PFSK-1 (cell line): ENCODE data around the gene WDR64.

Source experiments
- FOXP2 ChIP-seq: optimal IDR thresholded peaks from 2 replicates; pipeline ENCODE3; 2011; ENCODE audit warnings: borderline replicate concordance, control low read depth, inconsistent platforms; ENCODE audit not compliant: insufficient read depth; ENCODE audit errors: extremely low read length, extremely low read depth
- POLR2AphosphoS5 ChIP-seq: IDR thresholded peaks from 2 replicates; pipeline ENCODE4 v1.6.1; 2012; ENCODE audit warnings: low read depth, mild to moderate bottlenecking, control low read depth, low read length, moderate library complexity
- REST ChIP-seq, 2 experiments: IDR thresholded peaks; 2 replicates each; pipeline versions ENCODE4 v1.6.1 to v1.8.0; 2011 to 2012; ENCODE audit warnings: low read depth in 2 of 2, low read length in 2 of 2, control low read depth in 1 of 2, inconsistent platforms in 1 of 2, mild to moderate bottlenecking in 1 of 2, moderate library complexity in 1 of 2; ENCODE audit not compliant: insufficient read depth in 1 of 2
- SIN3A ChIP-seq: IDR thresholded peaks from 2 replicates; pipeline ENCODE4 v1.6.1; 2012; ENCODE audit warnings: mild to moderate bottlenecking, low read length, moderate library complexity, borderline replicate concordance; ENCODE audit not compliant: insufficient read depth
- TAF1 ChIP-seq: IDR thresholded peaks from 2 replicates; pipeline ENCODE4 v1.6.1; 2012; ENCODE audit warnings: low read length, control low read depth, borderline replicate concordance; ENCODE audit not compliant: insufficient read depth

The WDR64 gene

GRCh38 chr1:241674805-241675384 is 22.8 kb downstream of the WDR64 start:
- no peak for TF ChIP-seq TAF1
- TF ChIP-seq FOXP2 = no peak
- no peak for TF ChIP-seq POLR2AphosphoS5
- no peak for TF ChIP-seq SIN3A
- TF ChIP-seq REST (IDR thresholded peaks at IDR 0.05; ENCODE audit: insufficient read depth in 1 of 2, low read depth in 2 of 2, low read length in 2 of 2) = no peak

- TF ChIP-seq TAF1 (no peak), REST (IDR thresholded peaks at IDR 0.05; ENCODE audit: insufficient read depth in 1 of 2, low read depth in 2 of 2, low read length in 2 of 2) (no peak), POLR2AphosphoS5 (no peak), FOXP2 (no peak), SIN3A (no peak)
Observed at GRCh38 chr1:241675983-241676382, 23.9 kb downstream of the WDR64 start.

- TF ChIP-seq TAF1 = no peak
- TF ChIP-seq REST (IDR thresholded peaks at IDR 0.05; ENCODE audit: insufficient read depth in 1 of 2, low read depth in 2 of 2, low read length in 2 of 2) = no peak
- TF ChIP-seq FOXP2 = no peak
- TF ChIP-seq POLR2AphosphoS5 = no peak
- no peak for TF ChIP-seq SIN3A
Observed at GRCh38 chr1:241677201-241677600, 25.1 kb downstream of the WDR64 start.

- no peak for TF ChIP-seq TAF1
- no peak for TF ChIP-seq REST (IDR thresholded peaks at IDR 0.05; ENCODE audit: insufficient read depth in 1 of 2, low read depth in 2 of 2, low read length in 2 of 2)
- TF ChIP-seq SIN3A = no peak
- no peak for TF ChIP-seq FOXP2
- TF ChIP-seq POLR2AphosphoS5 = no peak
Observed at GRCh38 chr1:241678536-241678935, 26.5 kb downstream of the WDR64 start.

GRCh38 chr1:241679404-241679803 is 27.3 kb downstream of the WDR64 start:
- no peak for TF ChIP-seq POLR2AphosphoS5
- no peak for TF ChIP-seq REST (IDR thresholded peaks at IDR 0.05; ENCODE audit: insufficient read depth in 1 of 2, low read depth in 2 of 2, low read length in 2 of 2)
- TF ChIP-seq FOXP2 = no peak
- TF ChIP-seq TAF1 = no peak
- TF ChIP-seq SIN3A = no peak
